ENCODE measurements around the gene UBA1. TPM values are rescaled to one million over a fixed set of nuclear protein-coding genes. Genes with fewer than 3 reads are reported as not detected.

Gene UBA1
- total RNA-seq, 2 experiments from 2014 or later, result 149 to 155 TPM

GRCh38 chrX:47174376-47174775, 19.3 kb upstream of the UBA1 start:
- no peak overlapping the region for H3K4me3 Mint-ChIP-seq
- no peaks in the 10 kb centered on the region for H3K27me3 Mint-ChIP-seq
- H3K4me1 Mint-ChIP-seq, result peaks cover 4% of the 10 kb centered on the region
- DNase-seq (no peak), ATAC-seq (ENCODE audit: low read depth) (no peak)
- H3K36me3 Mint-ChIP-seq, result peaks cover 14% of the 10 kb centered on the region
- POLR2A ChIA-PET, result no interaction called here
- H3K27ac Mint-ChIP-seq, result no peak overlapping the region
- no peaks in the 10 kb centered on the region for H3K9me3 Mint-ChIP-seq

- Mint-ChIP-seq H3K9me3 (no peaks in the 10 kb centered on the region), H3K36me3 (peaks cover 15% of the 10 kb centered on the region), H3K27me3 (no peaks in the 10 kb centered on the region), H3K4me3 (no peak overlapping the region), H3K4me1 (peaks cover 4% of the 10 kb centered on the region), H3K27ac (no peak overlapping the region)
- POLR2A ChIA-PET, result no interaction called here
- DNase-seq (no peak), ATAC-seq (ENCODE audit: low read depth) (no peak)
Measured at GRCh38 chrX:47174846-47175587, 18.6 kb upstream of the UBA1 start.

GRCh38 chrX:47175588-47175980, 18.0 kb upstream of the UBA1 start:
- POLR2A ChIA-PET, result no interaction called here
- peaks cover 4% of the 10 kb centered on the region for H3K4me1 Mint-ChIP-seq

GRCh38 chrX:47176101-47176740, 17.4 kb upstream of the UBA1 start:
- Mint-ChIP-seq H3K4me3 (no peak overlapping the region), H3K27ac (peak overlapping the region; percentile 65), H3K9me3 (no peaks in the 10 kb centered on the region), H3K4me1 (peaks cover 4% of the 10 kb centered on the region), H3K27me3 (no peaks in the 10 kb centered on the region), H3K36me3 (peaks cover 15% of the 10 kb centered on the region)
- ATAC-seq (ENCODE audit: low read depth), result no peak
- POLR2A ChIA-PET, result no interaction called here
- no peak for DNase-seq

More at GRCh38 chrX:47175588-47175980, 18.0 kb upstream of the UBA1 start:
- Mint-ChIP-seq H3K27ac (no peak overlapping the region), H3K27me3 (no peaks in the 10 kb centered on the region), H3K4me3 (no peak overlapping the region), H3K36me3 (peaks cover 15% of the 10 kb centered on the region), H3K9me3 (no peaks in the 10 kb centered on the region)
- DNase-seq, result no peak
- no peak for ATAC-seq (ENCODE audit: low read depth)

GRCh38 chrX:47177079-47177478, 16.6 kb upstream of the UBA1 start:
- POLR2A ChIA-PET, result no interaction called here
- Mint-ChIP-seq H3K9me3 (no peaks in the 10 kb centered on the region), H3K36me3 (peaks cover 15% of the 10 kb centered on the region), H3K4me3 (no peak overlapping the region), H3K27ac (no peak overlapping the region), H3K4me1 (peaks cover 4% of the 10 kb centered on the region), H3K27me3 (no peaks in the 10 kb centered on the region)
- DNase-seq (no peak), ATAC-seq (ENCODE audit: low read depth) (no peak)

- no peak for ATAC-seq (ENCODE audit: low read depth)
- Mint-ChIP-seq H3K9me3 (no peaks in the 10 kb centered on the region), H3K27ac (no peak overlapping the region), H3K4me1 (peaks cover 4% of the 10 kb centered on the region), H3K27me3 (no peaks in the 10 kb centered on the region), H3K4me3 (no peak overlapping the region), H3K36me3 (peaks cover 17% of the 10 kb centered on the region)
- POLR2A ChIA-PET, result no interaction called here
- DNase-seq, result no peak
Measured at GRCh38 chrX:47178337-47178736, 15.3 kb upstream of the UBA1 start.

- Mint-ChIP-seq H3K4me1 (peaks cover 4% of the 10 kb centered on the region), H3K9me3 (no peaks in the 10 kb centered on the region), H3K27me3 (no peaks in the 10 kb centered on the region), H3K27ac (no peak overlapping the region), H3K36me3 (peaks cover 15% of the 10 kb centered on the region), H3K4me3 (no peak overlapping the region)
- no peak for DNase-seq
- no peak for ATAC-seq (ENCODE audit: low read depth)
- POLR2A ChIA-PET, result no interaction called here
Measured at GRCh38 chrX:47179221-47179927, 14.3 kb upstream of the UBA1 start.

- Mint-ChIP-seq H3K4me3 (no peak overlapping the region), H3K27me3 (no peaks in the 10 kb centered on the region), H3K36me3 (peaks cover 12% of the 10 kb centered on the region), H3K9me3 (no peaks in the 10 kb centered on the region), H3K27ac (no peak overlapping the region), H3K4me1 (peaks cover 4% of the 10 kb centered on the region)
- POLR2A ChIA-PET, result no interaction called here
- ATAC-seq (ENCODE audit: low read depth) (no peak), DNase-seq (no peak)
Measured at GRCh38 chrX:47179928-47180255, 13.7 kb upstream of the UBA1 start.

GRCh38 chrX:47180346-47180745, 13.3 kb upstream of the UBA1 start:
- DNase-seq (no peak), ATAC-seq (ENCODE audit: low read depth) (no peak)
- no peak overlapping the region for H3K27ac Mint-ChIP-seq
- no peaks in the 10 kb centered on the region for H3K9me3 Mint-ChIP-seq
- H3K4me1 Mint-ChIP-seq, result peaks cover 4% of the 10 kb centered on the region
- POLR2A ChIA-PET, result no interaction called here
- H3K27me3 Mint-ChIP-seq, result no peaks in the 10 kb centered on the region
- H3K36me3 Mint-ChIP-seq, result peaks cover 12% of the 10 kb centered on the region
- H3K4me3 Mint-ChIP-seq, result no peak overlapping the region

GRCh38 chrX:47181301-47181700, 12.3 kb upstream of the UBA1 start:
- ATAC-seq (ENCODE audit: low read depth) (no peak), DNase-seq (no peak)
- H3K9me3 Mint-ChIP-seq, result no peaks in the 10 kb centered on the region
- no peak overlapping the region for H3K27ac Mint-ChIP-seq
- H3K36me3 Mint-ChIP-seq, result peaks cover 14% of the 10 kb centered on the region
- H3K4me1 Mint-ChIP-seq, result peaks cover 2% of the 10 kb centered on the region
- POLR2A ChIA-PET, result no interaction called here
- no peaks in the 10 kb centered on the region for H3K27me3 Mint-ChIP-seq
- H3K4me3 Mint-ChIP-seq, result no peak overlapping the region

- no peaks in the 10 kb centered on the region for H3K27me3 Mint-ChIP-seq
- no peak overlapping the region for H3K4me3 Mint-ChIP-seq
- no peaks in the 10 kb centered on the region for H3K9me3 Mint-ChIP-seq
- POLR2A ChIA-PET, result no interaction called here
- H3K27ac Mint-ChIP-seq, result no peak overlapping the region
- DNase-seq (no peak), ATAC-seq (ENCODE audit: low read depth) (no peak)
- H3K4me1 Mint-ChIP-seq, result no peaks in the 10 kb centered on the region
- H3K36me3 Mint-ChIP-seq, result peaks cover 15% of the 10 kb centered on the region
Measured at GRCh38 chrX:47182106-47182700, 11.4 kb upstream of the UBA1 start.

GRCh38 chrX:47184486-47184885, 9.1 kb upstream of the UBA1 start:
- peaks cover 10% of the 10 kb centered on the region for H3K36me3 Mint-ChIP-seq
- H3K27me3 Mint-ChIP-seq, result no peaks in the 10 kb centered on the region
- no peak overlapping the region for H3K27ac Mint-ChIP-seq
- no peak overlapping the region for H3K4me3 Mint-ChIP-seq
- no peaks in the 10 kb centered on the region for H3K9me3 Mint-ChIP-seq
- POLR2A ChIA-PET, result no interaction called here
- peaks cover 2% of the 10 kb centered on the region for H3K4me1 Mint-ChIP-seq
- DNase-seq (no peak), ATAC-seq (ENCODE audit: low read depth) (no peak)

GRCh38 chrX:47185241-47185640, 8.4 kb upstream of the UBA1 start:
- ATAC-seq (ENCODE audit: low read depth), result no peak
- Mint-ChIP-seq H3K4me1 (peaks cover 2% of the 10 kb centered on the region), H3K27ac (no peak overlapping the region), H3K4me3 (no peak overlapping the region), H3K27me3 (no peaks in the 10 kb centered on the region), H3K36me3 (peaks cover 10% of the 10 kb centered on the region), H3K9me3 (no peaks in the 10 kb centered on the region)
- DNase-seq, result no peak
- POLR2A ChIA-PET, result interaction anchor here (0.6 kb wide), 1 partner anchor 351 kb away, joined by 4 read pairs; no protein-coding TSS in a partner anchor

Measured in activated naive CD8-positive, alpha-beta T cell treated with anti-CD3 and anti-CD28 coated beads, Interleukin-2, amount 10 ng/mL, durations not matched to agents 7 days and 5 days (primary cell).